ENCODE measurements around the gene VIL1.
A peak's percentile ranks its signal among the peaks of the same experiment; 100 is the strongest.

VIL1 gene

GRCh38 chr2:218396688-218397462 lies 22.0 kb upstream of the VIL1 start:
- H3K27ac ChIP-seq (ENCODE audit: low read depth, low read length), result peak overlapping the region; percentile 71; the same call in 1 of the 2 replicates
- H3K4me3 ChIP-seq (ENCODE audit: insufficient read depth, low read length, poor library complexity, severe bottlenecking), result peak overlapping the region; percentile 85
- H3K9me3 ChIP-seq (ENCODE audit: insufficient read depth, low read length), result no peaks in the 10 kb centered on the region
- H2AFZ ChIP-seq (ENCODE audit: low read depth, low read length, severe bottlenecking), result peak overlapping the region; percentile 98
- H3K27me3 ChIP-seq (ENCODE audit: low read length), result no peaks in the 10 kb centered on the region
- H3K36me3 ChIP-seq (ENCODE audit: low read length), result no peaks in the 10 kb centered on the region
- H3K9me2 ChIP-seq (replicated peaks; ENCODE audit: insufficient read depth, low read length), result no peaks in the 10 kb centered on the region
- no peaks in the 10 kb centered on the region for H3F3A ChIP-seq (ENCODE audit: insufficient read depth)
- peak overlapping the region; percentile 71 for H3K4me2 ChIP-seq (ENCODE audit: low read depth, low read length, poor library complexity, severe bottlenecking)
- H3K9ac ChIP-seq (ENCODE audit: low read length), result peak overlapping the region; percentile 64
- no peaks in the 10 kb centered on the region for H4K20me1 ChIP-seq (ENCODE audit: low read depth, low read length)
- peaks cover 11% of the 10 kb centered on the region; the same call in 1 of the 2 replicates for H3K79me2 ChIP-seq (ENCODE audit: insufficient read depth, low read length)
- TF ChIP-seq, protein P1, sequence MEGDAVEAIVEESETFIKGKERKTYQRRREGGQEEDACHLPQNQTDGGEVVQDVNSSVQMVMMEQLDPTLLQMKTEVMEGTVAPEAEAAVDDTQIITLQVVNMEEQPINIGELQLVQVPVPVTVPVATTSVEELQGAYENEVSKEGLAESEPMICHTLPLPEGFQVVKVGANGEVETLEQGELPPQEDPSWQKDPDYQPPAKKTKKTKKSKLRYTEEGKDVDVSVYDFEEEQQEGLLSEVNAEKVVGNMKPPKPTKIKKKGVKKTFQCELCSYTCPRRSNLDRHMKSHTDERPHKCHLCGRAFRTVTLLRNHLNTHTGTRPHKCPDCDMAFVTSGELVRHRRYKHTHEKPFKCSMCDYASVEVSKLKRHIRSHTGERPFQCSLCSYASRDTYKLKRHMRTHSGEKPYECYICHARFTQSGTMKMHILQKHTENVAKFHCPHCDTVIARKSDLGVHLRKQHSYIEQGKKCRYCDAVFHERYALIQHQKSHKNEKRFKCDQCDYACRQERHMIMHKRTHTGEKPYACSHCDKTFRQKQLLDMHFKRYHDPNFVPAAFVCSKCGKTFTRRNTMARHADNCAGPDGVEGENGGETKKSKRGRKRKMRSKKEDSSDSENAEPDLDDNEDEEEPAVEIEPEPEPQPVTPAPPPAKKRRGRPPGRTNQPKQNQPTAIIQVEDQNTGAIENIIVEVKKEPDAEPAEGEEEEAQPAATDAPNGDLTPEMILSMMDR (IDR thresholded peaks at IDR 0.05; ENCODE audit: insufficient read depth, low read length, poor library complexity, severe bottlenecking), result no peak
- no peak for TF ChIP-seq EZH2phosphoT487 (conservative IDR thresholded peaks at IDR 0.05; ENCODE audit: low read length)

DNA sequence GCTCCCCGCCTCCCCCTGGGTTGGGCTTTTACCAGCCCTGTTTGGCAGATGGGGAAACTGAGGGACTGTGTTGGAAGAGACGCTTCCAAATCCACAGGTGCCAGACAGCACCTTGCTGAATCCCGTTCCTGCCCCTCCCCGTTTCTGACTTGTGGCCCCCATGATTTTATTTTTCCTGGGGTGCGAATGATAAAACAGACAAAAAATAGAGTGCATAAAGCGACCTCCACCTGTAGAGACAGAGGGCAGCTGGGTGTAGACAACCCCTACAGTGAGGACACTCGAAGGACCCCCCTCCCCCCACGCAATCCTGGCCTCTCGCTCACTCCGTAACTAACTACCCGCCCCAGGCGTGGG lies 21.5 kb upstream of the VIL1 start:
- no peaks in the 10 kb centered on the region for H3K27me3 ChIP-seq (ENCODE audit: low read length)
- H3K4me2 ChIP-seq (ENCODE audit: low read depth, low read length, poor library complexity, severe bottlenecking), result no peak overlapping the region
- no peaks in the 10 kb centered on the region for H3K9me2 ChIP-seq (replicated peaks; ENCODE audit: insufficient read depth, low read length)
- no peaks in the 10 kb centered on the region for H4K20me1 ChIP-seq (ENCODE audit: low read depth, low read length)
- H3K27ac ChIP-seq (ENCODE audit: low read depth, low read length), result no peak overlapping the region
- no peak for TF ChIP-seq EZH2phosphoT487 (conservative IDR thresholded peaks at IDR 0.05; ENCODE audit: low read length)
- TF ChIP-seq, protein P1 (IDR thresholded peaks at IDR 0.05; ENCODE audit: insufficient read depth, low read length, poor library complexity, severe bottlenecking), result no peak
- H3F3A ChIP-seq (ENCODE audit: insufficient read depth), result no peaks in the 10 kb centered on the region
- no peak overlapping the region for H3K4me3 ChIP-seq (ENCODE audit: insufficient read depth, low read length, poor library complexity, severe bottlenecking)
- no peak overlapping the region for H2AFZ ChIP-seq (ENCODE audit: low read depth, low read length, severe bottlenecking)
- no peaks in the 10 kb centered on the region for H3K9me3 ChIP-seq (ENCODE audit: insufficient read depth, low read length)
- peaks cover 11% of the 10 kb centered on the region; the same call in 1 of the 2 replicates for H3K79me2 ChIP-seq (ENCODE audit: insufficient read depth, low read length)
- H3K36me3 ChIP-seq (ENCODE audit: low read length), result no peaks in the 10 kb centered on the region
- H3K9ac ChIP-seq (ENCODE audit: low read length), result no peak overlapping the region

DNA sequence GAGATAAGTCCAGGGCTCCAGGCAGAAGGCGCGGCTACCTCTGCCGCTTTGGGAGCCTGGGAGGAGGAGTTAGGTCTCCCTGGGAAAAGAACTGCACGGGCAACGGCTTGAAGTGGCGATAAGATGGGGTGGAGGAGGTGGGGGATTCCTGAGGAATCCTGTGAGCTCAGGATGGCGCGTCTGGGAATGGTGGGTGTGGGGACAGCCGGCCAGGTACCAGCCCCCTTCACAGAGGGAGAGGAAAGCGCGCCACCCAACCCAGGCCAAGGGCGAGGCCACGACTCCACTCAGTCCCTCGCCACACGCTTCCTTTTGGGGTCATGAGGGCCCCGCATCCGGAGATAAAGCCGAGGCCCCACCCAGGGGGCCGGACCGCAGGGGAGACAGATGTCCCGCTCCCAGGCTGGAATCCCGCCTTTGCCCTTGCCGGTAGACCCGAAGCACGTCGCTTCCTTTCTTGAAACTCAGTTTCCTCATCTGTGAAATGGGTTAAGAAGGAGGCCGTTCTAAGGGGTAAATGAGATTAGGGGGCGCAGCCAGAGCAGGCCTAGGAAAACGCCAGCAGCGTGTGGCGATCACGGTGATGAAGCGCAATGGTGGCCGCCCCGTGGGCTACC lies 21.0 kb upstream of the VIL1 start:
- peaks cover 11% of the 10 kb centered on the region; the same call in 1 of the 2 replicates for H3K79me2 ChIP-seq (ENCODE audit: insufficient read depth, low read length)
- no peak overlapping the region for H3K4me3 ChIP-seq (ENCODE audit: insufficient read depth, low read length, poor library complexity, severe bottlenecking)
- no peak overlapping the region for H2AFZ ChIP-seq (ENCODE audit: low read depth, low read length, severe bottlenecking)
- H3K4me2 ChIP-seq (ENCODE audit: low read depth, low read length, poor library complexity, severe bottlenecking), result no peak overlapping the region
- no peak overlapping the region for H3K9ac ChIP-seq (ENCODE audit: low read length)
- no peaks in the 10 kb centered on the region for H3F3A ChIP-seq (ENCODE audit: insufficient read depth)
- H4K20me1 ChIP-seq (ENCODE audit: low read depth, low read length), result no peaks in the 10 kb centered on the region
- H3K36me3 ChIP-seq (ENCODE audit: low read length), result no peaks in the 10 kb centered on the region
- H3K9me3 ChIP-seq (ENCODE audit: insufficient read depth, low read length), result no peaks in the 10 kb centered on the region
- no peak overlapping the region for H3K27ac ChIP-seq (ENCODE audit: low read depth, low read length)
- H3K27me3 ChIP-seq (ENCODE audit: low read length), result no peaks in the 10 kb centered on the region
- TF ChIP-seq, protein P1 (IDR thresholded peaks at IDR 0.05; ENCODE audit: insufficient read depth, low read length, poor library complexity, severe bottlenecking), result no peak
- no peak for TF ChIP-seq EZH2phosphoT487 (conservative IDR thresholded peaks at IDR 0.05; ENCODE audit: low read length)
- no peaks in the 10 kb centered on the region for H3K9me2 ChIP-seq (replicated peaks; ENCODE audit: insufficient read depth, low read length)

All from SU-DHL-6 (cell line).